SK-N-MC (cell line): ENCODE data around the gene DLG1.

ENCODE experiments used
- EZH2 ChIP-seq: fragments of 200-600 bp; sonication (generic); IDR thresholded peaks from one replicate; pipeline ENCODE4 v1.6.1; 2017; ENCODE audit warnings: antibody characterized with exemption
- FOXP2 ChIP-seq: optimal IDR thresholded peaks from 2 replicates; pipeline ENCODE3; 2011; ENCODE audit warnings: mild to moderate bottlenecking, moderate library complexity; ENCODE audit not compliant: insufficient read depth; ENCODE audit errors: extremely low read length, control extremely low read depth
- POLR2AphosphoS5 ChIP-seq: IDR thresholded peaks from 2 replicates; pipeline ENCODE4 v1.6.1; 2012; ENCODE audit warnings: mild to moderate bottlenecking, low read depth, low read length, borderline replicate concordance

DNA sequence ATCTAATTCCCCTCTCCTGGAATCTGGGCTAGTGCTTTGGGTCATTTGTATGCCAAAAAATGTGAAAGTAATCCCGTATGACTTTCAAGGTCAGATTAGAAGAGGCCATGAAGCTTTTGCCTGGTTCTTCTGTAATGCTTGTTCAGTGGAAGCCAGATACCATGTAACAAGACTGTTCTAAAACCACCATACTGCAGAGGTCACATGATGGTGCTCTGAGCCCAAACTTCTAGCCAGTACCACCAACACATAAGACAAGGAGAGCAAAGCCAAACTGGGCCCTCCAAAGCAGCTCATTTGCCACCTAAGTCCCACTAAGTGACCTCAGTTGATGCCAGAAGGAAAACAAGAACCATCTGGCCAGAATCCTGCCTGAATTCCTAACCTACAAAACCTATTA is 204.5 kb downstream of the DLG1 start:
- TF ChIP-seq POLR2AphosphoS5 (no peak), EZH2 (no peak), FOXP2 (no peak)
